B cell (primary cell): ENCODE results near the gene CHRNG. TPM values are rescaled to one million over a fixed set of nuclear protein-coding genes. Genes with fewer than 3 reads are reported as not detected.

Source experiments
- ATAC-seq: fragments of 200-7000 bp; cut with Tn5 transposase; one replicate; pipeline ENCODE4 v1.10.0; 2021; ENCODE audit warnings: low read depth, mild to moderate bottlenecking, moderate number of reproducible peaks, moderate library complexity
- CTCF ChIA-PET: fragments of 350-600 bp; sonication (Branson Sonifier 250); formaldehyde crosslinking; loops from one replicate; lab custom pipeline; 2021; ENCODE audit warnings: antibody characterized with exemption, inconsistent platforms; lab: Charles Lee
- POLR2A ChIA-PET: fragments of 350-600 bp; sonication (Branson Sonifier 250); formaldehyde crosslinking; loops from one replicate; lab custom pipeline; 2021; ENCODE audit warnings: antibody characterized with exemption; lab: Charles Lee
- DNase-seq: peaks from one replicate; pipeline ENCODE4 v3.0.0; 2013
- H2AFZ ChIP-seq: 2 replicates; pipeline ENCODE4 v1.6.1; 2012; ENCODE audit warnings: mild to moderate bottlenecking, low read depth, low read length; ENCODE audit not compliant: insufficient read depth, poor library complexity, severe bottlenecking
- H3K27ac ChIP-seq, 2 donors: 1 replicate in 1 of 2; 2 replicates in 1 of 2; pipeline ENCODE4 v1.5.1; 2012 to 2013; ENCODE audit warnings: low read length in 2 of 2, mild to moderate bottlenecking in 2 of 2, moderate library complexity in 1 of 2
- H3K27me3 ChIP-seq, 4 experiments: fragments of 200-600 bp in 1 of 4; sonication (generic) in 1 of 4; replicated peaks in 1 of 4; 1 replicate in 2 of 4; 2 replicates in 2 of 4; pipeline versions ENCODE4 v1.6.1 to v1.7.0; 2013 to 2016; ENCODE audit warnings: low read length in 3 of 4, mild to moderate bottlenecking in 2 of 4, mixed read lengths in 1 of 4, moderate library complexity in 1 of 4; ENCODE audit not compliant: insufficient read depth in 4 of 4, control insufficient read depth in 3 of 4; ENCODE audit errors: control extremely low read depth in 1 of 4
- H3K36me3 ChIP-seq, 2 experiments: replicated peaks in 1 of 2; 1 replicate in 1 of 2; 2 replicates in 1 of 2; pipeline versions ENCODE4 v1.6.1 to v1.7.1; 2013; ENCODE audit warnings: low read length in 1 of 2; ENCODE audit not compliant: insufficient read depth in 2 of 2, control insufficient read depth in 1 of 2; ENCODE audit errors: control extremely low read depth in 1 of 2, extremely low read depth in 1 of 2
- H3K4me1 ChIP-seq, 2 donors: fragments of 200-600 bp in 1 of 2; sonication (generic) in 1 of 2; 1 replicate in 1 of 2; 2 replicates in 1 of 2; pipeline versions ENCODE4 v1.5.1 to v1.6.1; 2013 to 2017; ENCODE audit warnings: low read length in 2 of 2; ENCODE audit not compliant: control insufficient read depth in 2 of 2, insufficient read depth in 2 of 2
- H3K4me2 ChIP-seq: replicated peaks from 2 replicates; pipeline ENCODE3; 2012; ENCODE audit warnings: mild to moderate bottlenecking, low read depth, low read length; ENCODE audit not compliant: poor library complexity, severe bottlenecking
- H3K4me3 ChIP-seq, 5 experiments: fragments of 200-600 bp in 1 of 5; sonication (generic) in 1 of 5; 1 replicate in 3 of 5; 2 replicates in 2 of 5; pipeline versions ENCODE4 v1.5.1 to v1.7.0; 2011 to 2016; ENCODE audit warnings: low read length in 4 of 5, mild to moderate bottlenecking in 4 of 5, low read depth in 2 of 5, control low read depth in 1 of 5, moderate library complexity in 1 of 5; ENCODE audit not compliant: insufficient read depth in 1 of 5; ENCODE audit errors: control extremely low read depth in 1 of 5, extremely low read depth in 1 of 5
- H3K79me2 ChIP-seq: fragments of 200-600 bp; sonication (generic); one replicate; pipeline ENCODE4 v1.6.0; 2016; ENCODE audit warnings: low read length; ENCODE audit not compliant: control insufficient read depth, insufficient read depth
- H3K9ac ChIP-seq: fragments of 200-600 bp; sonication (generic); 2 replicates; pipeline ENCODE4 v1.6.1; 2017; ENCODE audit warnings: mild to moderate bottlenecking, low read length, moderate library complexity
- H3K9me3 ChIP-seq, 3 donors: one replicate each; pipeline versions ENCODE4 v1.6.1 to v1.7.1; 2013; ENCODE audit warnings: low read length in 2 of 3; ENCODE audit not compliant: control insufficient read depth in 2 of 3, insufficient read depth in 1 of 3; ENCODE audit errors: control extremely low read depth in 1 of 3
- H4K20me1 ChIP-seq: 2 replicates; pipeline ENCODE4 v1.6.0; 2012; ENCODE audit warnings: mild to moderate bottlenecking, low read length; ENCODE audit not compliant: insufficient read depth, control insufficient read depth, poor library complexity, severe bottlenecking
- H3K27ac Mint-ChIP-seq: one replicate; pipeline ENCODE4 v1.8.0; 2021; ENCODE audit warnings: mixed read lengths
- H3K27me3 Mint-ChIP-seq: one replicate; pipeline ENCODE4 v1.8.0; 2021; ENCODE audit warnings: mixed read lengths
- H3K4me1 Mint-ChIP-seq: one replicate; pipeline ENCODE4 v1.8.0; 2021; ENCODE audit warnings: mixed read lengths
- H3K4me3 Mint-ChIP-seq: one replicate; pipeline ENCODE4 v1.8.0; 2021; ENCODE audit warnings: mixed read lengths
- H3K9me3 Mint-ChIP-seq: one replicate; pipeline ENCODE4 v1.8.0; 2022; ENCODE audit warnings: mixed read lengths; ENCODE audit not compliant: insufficient read depth
- CTCF ChIP-seq: fragments of 200-600 bp; IDR thresholded peaks from one replicate; pipeline ENCODE4 v1.8.0; 2022; ENCODE audit warnings: antibody characterized with exemption, mild to moderate bottlenecking
- EZH2 ChIP-seq: IDR thresholded peaks from 2 replicates; pipeline ENCODE4 v1.6.1; 2012; ENCODE audit warnings: borderline replicate concordance, low read depth, mild to moderate bottlenecking, moderate library complexity, low read length; ENCODE audit not compliant: insufficient read depth, poor library complexity, severe bottlenecking
- WGBS: methylation state at CpG from one replicate; pipeline ENCODE4 v1.1.5; 2013; ENCODE audit warnings: missing lambda C conversion rate; ENCODE audit not compliant: insufficient coverage; 5-methylcytosine and 5-hydroxymethylcytosine counted together
- intact Hi-C: fragments of 100-400 bp; cut with micrococcal nuclease; formaldehyde crosslinking; loops from one replicate; pipeline ENCODE4 v1.10.0; 2022
- polyA plus RNA-seq: library from polyadenylated mRNA; depleted of rRNA; stranded (reverse); fragments of >200 nt; gene quantifications from 2 replicates; pipeline ENCODE4 v1.2.3, GENCODE V29; 2012
- total RNA-seq, 2 donors: library from RNA; stranded (reverse); fragments of 120-200 nt in 1 of 2; gene quantifications; 1 replicate in 1 of 2; 2 replicates in 1 of 2; pipeline versions ENCODE4 v1.2.3 to v1.2.4, GENCODE V29; 2013 to 2022

The CHRNG gene
- total and polyA plus RNA-seq, 2 donors (not counting 1 experiment from before 2014, with no cell fraction given) = not detected

DNA sequence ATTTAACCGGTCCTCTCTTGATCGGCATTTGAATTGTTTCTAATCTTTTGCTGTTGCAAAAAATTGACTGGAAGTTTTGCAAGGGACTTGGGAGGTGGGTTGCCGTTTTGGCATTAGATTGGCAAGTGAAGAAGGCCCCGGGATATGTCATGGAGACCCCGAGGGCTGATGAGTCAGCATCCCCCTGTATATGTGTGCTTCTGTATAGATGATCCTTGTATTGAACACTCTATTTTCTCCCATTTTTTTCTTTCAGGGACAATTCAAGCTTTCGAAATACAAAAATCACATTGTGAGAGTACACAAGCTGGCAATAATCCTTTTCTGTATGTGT is 41.1 kb downstream of the CHRNG start:
- DNase-seq (no peak), ATAC-seq (no peak)
- peaks cover 0 to 40% of the 10 kb centered on the region in 2 experiments for H3K36me3 ChIP-seq
- H3K9me3 ChIP-seq = peaks cover 0 to 4% (median 0%) of the 10 kb centered on the region in 3 donors
- no peaks in the 10 kb centered on the region for H3K27me3 Mint-ChIP-seq
- H4K20me1 ChIP-seq = no peaks in the 10 kb centered on the region
- no peaks in the 10 kb centered on the region for H3K27me3 ChIP-seq
- no peaks in the 10 kb centered on the region for H3K9me3 Mint-ChIP-seq
- no peaks in the 10 kb centered on the region for H3K4me1 ChIP-seq
- H3K4me3 Mint-ChIP-seq = no peak overlapping the region
- TF ChIP-seq CTCF (no peak), EZH2 (no peak)
- H3K79me2 ChIP-seq = no peaks in the 10 kb centered on the region
- H3K4me2 ChIP-seq = no peak overlapping the region
- H3K4me3 ChIP-seq = no peak overlapping the region
- ChIA-PET CTCF (interaction anchor here (0.7 kb wide), 1 partner anchor 1909 kb away, joined by 4 read pairs; no protein-coding TSS in a partner anchor), POLR2A (no interaction called here)
- H3K9ac ChIP-seq = no peak overlapping the region
- H3K4me1 Mint-ChIP-seq = peaks cover 3% of the 10 kb centered on the region
- H3K27ac Mint-ChIP-seq = no peak overlapping the region
- WGBS = 96% methylated on average over 3 of the region's 6 CpGs
- no peak overlapping the region for H2AFZ ChIP-seq
- no peak overlapping the region for H3K27ac ChIP-seq
- intact Hi-C loops = no loop called here

GRCh38 chr2:232581725-232582124 is 42.2 kb downstream of the CHRNG start:
- Mint-ChIP-seq H3K27ac (no peak overlapping the region), H3K4me1 (peaks cover 3% of the 10 kb centered on the region), H3K9me3 (no peaks in the 10 kb centered on the region), H3K4me3 (no peak overlapping the region), H3K27me3 (no peaks in the 10 kb centered on the region)
- intact Hi-C loops = no loop called here
- no peak overlapping the region for H3K4me2 ChIP-seq
- no peaks in the 10 kb centered on the region for H4K20me1 ChIP-seq
- no peaks in the 10 kb centered on the region for H3K4me1 ChIP-seq
- no peaks in the 10 kb centered on the region for H3K27me3 ChIP-seq
- TF ChIP-seq EZH2 (no peak), CTCF (no peak)
- H3K79me2 ChIP-seq = no peaks in the 10 kb centered on the region
- no peak for ATAC-seq
- peaks cover 0 to 4% (median 0%) of the 10 kb centered on the region in 3 donors for H3K9me3 ChIP-seq
- H3K4me3 ChIP-seq = no peak overlapping the region
- POLR2A ChIA-PET = no interaction called here
- CTCF ChIA-PET = no interaction called here
- no peak for DNase-seq
- H2AFZ ChIP-seq = no peak overlapping the region
- H3K9ac ChIP-seq = no peak overlapping the region
- H3K27ac ChIP-seq = no peak overlapping the region
- H3K36me3 ChIP-seq = peaks cover 0 to 40% of the 10 kb centered on the region in 2 experiments
